HS-5 (cell line): ENCODE data around the gene USP11.

Experiments
- DNase-seq: peaks from one replicate; pipeline ENCODE4 v3.0.0-alpha.2; 2012; ENCODE audit warnings: low read depth

Gene USP11

GRCh38 chrX:47224896-47225290 is 7.9 kb upstream of the USP11 start:
- no peak for DNase-seq

GRCh38 chrX:47226071-47226470 is 6.7 kb upstream of the USP11 start:
- DNase-seq, result no peak

- DNase-seq, result no peak
These were observed 6.1 kb upstream of the USP11 start for GRCh38 chrX:47226531-47227333.

GRCh38 chrX:47227334-47227583 is 5.5 kb upstream of the USP11 start:
- no peak for DNase-seq

- DNase-seq, result no peak
These were observed 4.1 kb upstream of the USP11 start for GRCh38 chrX:47228550-47229270.

- DNase-seq, result no peak
These were observed 3.4 kb upstream of the USP11 start for GRCh38 chrX:47229427-47229826.

GRCh38 chrX:47230136-47230868 is 2.5 kb upstream of the USP11 start:
- no peak for DNase-seq

GRCh38 chrX:47231167-47231566 is 1.6 kb upstream of the USP11 start:
- DNase-seq, result no peak

- DNase-seq, result no peak
These were observed 509 bp upstream of the USP11 start for GRCh38 chrX:47232197-47232802.

- peak; percentile 85 for DNase-seq
These were observed 714 bp downstream of the USP11 start for GRCh38 chrX:47233333-47234113.

GRCh38 chrX:47234583-47234982 is 1.8 kb downstream of the USP11 start:
- no peak for DNase-seq

- DNase-seq, result no peak
These were observed 2.9 kb downstream of the USP11 start for GRCh38 chrX:47235691-47236103.

GRCh38 chrX:47239199-47239598 is 6.4 kb downstream of the USP11 start:
- no peak for DNase-seq

GRCh38 chrX:47239898-47240545 is 7.2 kb downstream of the USP11 start:
- DNase-seq, result no peak

- no peak for DNase-seq
These were observed 7.8 kb downstream of the USP11 start for GRCh38 chrX:47240619-47241018.

GRCh38 chrX:47241201-47242011 is 8.6 kb downstream of the USP11 start:
- DNase-seq, result no peak

- no peak for DNase-seq
These were observed 9.5 kb downstream of the USP11 start for GRCh38 chrX:47242321-47242720.

GRCh38 chrX:47243351-47243750 is 10.5 kb downstream of the USP11 start:
- no peak for DNase-seq

- DNase-seq, result no peak
These were observed 11.9 kb downstream of the USP11 start for GRCh38 chrX:47244676-47245075.

- no peak for DNase-seq
These were observed 12.3 kb downstream of the USP11 start for GRCh38 chrX:47245156-47245555.
